ENCODE measurements around the gene TBC1D9B. TPM values are rescaled to one million over a fixed set of nuclear protein-coding genes. Genes with fewer than 3 reads are reported as not detected.

TBC1D9B gene
- total RNA-seq, 1 donor, result 36.2 TPM

Other genes with a start within 250 kb of the TBC1D9B start
- 0.52 TPM for gene CBY3, start 226.9 kb downstream of the TBC1D9B start, total RNA-seq
- 273 TPM for gene CANX, start 208.9 kb downstream of the TBC1D9B start, total RNA-seq
- 14.0 TPM for gene MAML1, start 175.1 kb downstream of the TBC1D9B start, total RNA-seq
- 2.5 TPM for gene LTC4S, start 113.9 kb downstream of the TBC1D9B start, total RNA-seq
- 56.0 TPM for gene MGAT4B, start 101.0 kb downstream of the TBC1D9B start, total RNA-seq
- 229 TPM for gene SQSTM1, start 87.0 kb downstream of the TBC1D9B start, total RNA-seq
- gene MRNIP, start 49.1 kb downstream of the TBC1D9B start, total RNA-seq, result 13.2 TPM
- 128 TPM for gene RNF130, start 163.9 kb upstream of the TBC1D9B start, total RNA-seq

All from mononuclear cell (primary cell).